ENCODE measurements around the gene STRBP. TPM values are rescaled to one million over a fixed set of nuclear protein-coding genes. Genes with fewer than 3 reads are reported as not detected.

STRBP gene
- total and polyA plus RNA-seq, 2 of the 8 experiments (the other 6 are each of a cell fraction or from before 2014, with no cell fraction given), result 29.7 to 105 TPM

GRCh38 chr9:123187131-123187530 lies 81.3 kb downstream of the STRBP start:
- 91% methylated on average over 1 of the region's 1 CpG; no CpG with 5 or more reads in 1 of the 2 experiments for WGBS, 2 experiments (ENCODE audit: extremely low coverage in 1 of 2, insufficient coverage in 1 of 2, insufficient read length in 1 of 2, insufficient replicate concordance in 2 of 2, low coverage in 1 of 2, low lambda C conversion rate in 2 of 2, missing lambda C conversion rate in 1 of 2)
- no peak overlapping the region for H2BK120ac ChIP-seq (replicated peaks; ENCODE audit: low read depth, low read length)
- no peak overlapping the region for H4K5ac ChIP-seq (ENCODE audit: insufficient read length, low read depth, low read length)
- no peak overlapping the region for H2BK20ac ChIP-seq (ENCODE audit: low read length)
- no peak overlapping the region for H3K14ac ChIP-seq (ENCODE audit: insufficient read length)
- 0 out of 2 replicates have a peak, but pooled peaks cover 2% of the 10 kb centered on the region for H3K79me1 ChIP-seq (ENCODE audit: low read depth, low read length)
- H3K56ac ChIP-seq (replicated peaks; ENCODE audit: insufficient read length, low read depth, low read length), result no peak overlapping the region
- no peaks in the 10 kb centered on the region for H3K36me3 ChIP-seq (ENCODE audit: control insufficient read depth in 2 of 4, insufficient read depth in 4 of 4, low read length in 3 of 4)
- H4K8ac ChIP-seq (ENCODE audit: extremely low read depth, insufficient read depth, low read length), result no peak overlapping the region
- H3K18ac ChIP-seq (ENCODE audit: extremely low read depth, low read length), result no peak overlapping the region
- H4K20me1 ChIP-seq (replicated peaks in 1 of 2; ENCODE audit: control insufficient read depth in 1 of 2, insufficient read depth in 2 of 2, low read length in 2 of 2), result peaks cover 0 to 4% of the 10 kb centered on the region in 2 experiments
- H3K4ac ChIP-seq (replicated peaks; ENCODE audit: insufficient read length, low read depth, low read length), result no peak overlapping the region
- H2AK5ac ChIP-seq (ENCODE audit: low read depth, low read length), result no peak overlapping the region
- H3K9me3 ChIP-seq (ENCODE audit: insufficient read depth in 2 of 2, low read depth in 1 of 2, low read length in 1 of 2), result no peaks in the 10 kb centered on the region
- ChIA-PET POLR2A (ENCODE audit: partially characterized antibody) (interaction anchor here (0.7 kb wide), 1 partner anchor 67 kb away, joined by 3 read pairs; no protein-coding TSS in a partner anchor), CTCF (ENCODE audit: partially characterized antibody) (no interaction called here)
- DNase-seq (ENCODE audit: low read depth in 1 of 2, low spot score in 2 of 2) (no peak), FAIRE-seq (no peak)
- no peak overlapping the region for H4K91ac ChIP-seq (replicated peaks; ENCODE audit: insufficient read length, low read length)
- H3K23me2 ChIP-seq (ENCODE audit: low read depth, low read length), result no peaks in the 10 kb centered on the region
- peaks cover 0 to 8% (median 0%) of the 10 kb centered on the region in 4 experiments; a peak in 3 of 7 replicates for H3K4me1 ChIP-seq (replicated peaks in 1 of 4; ENCODE audit: control insufficient read depth in 3 of 4, insufficient read depth in 4 of 4, low read length in 3 of 4)
- no peak overlapping the region for H2BK5ac ChIP-seq (ENCODE audit: low read depth, low read length)
- H2BK12ac ChIP-seq (ENCODE audit: low read depth, low read length), result no peak overlapping the region
- no peak overlapping the region for H3K4me3 ChIP-seq (ENCODE audit: extremely low read depth in 1 of 4, insufficient read depth in 2 of 4, low read depth in 3 of 4, low read length in 4 of 4)
- H2BK15ac ChIP-seq (ENCODE audit: low read length), result no peak overlapping the region
- H3K27me3 ChIP-seq (replicated peaks in 1 of 4; ENCODE audit: control insufficient read depth in 3 of 4, extremely low read depth in 1 of 4, insufficient read depth in 3 of 4, low read length in 3 of 4), result no peaks in the 10 kb centered on the region
- no peak for TF ChIP-seq CTBP2 (IDR thresholded peaks at IDR 0.05; ENCODE audit: borderline replicate concordance, insufficient read depth, insufficient read length, low read length)
- TF ChIP-seq POLR2A (IDR thresholded peaks at IDR 0.05; ENCODE audit: control extremely low read depth in 1 of 2, low read depth in 2 of 2, low read length in 2 of 2), result no peak
- no peak for TF ChIP-seq HDAC2 (IDR thresholded peaks at IDR 0.05; ENCODE audit: borderline replicate concordance in 1 of 2, low read depth in 2 of 2, low read length in 2 of 2)
- TF ChIP-seq E2F6 (IDR thresholded peaks at IDR 0.05), result no peak
- TF ChIP-seq RBBP5 (IDR thresholded peaks at IDR 0.05; ENCODE audit: borderline replicate concordance, low read depth, low read length), result no peak
- no peak for TF ChIP-seq JUND (IDR thresholded peaks at IDR 0.05; ENCODE audit: low read length)
- no peak for TF ChIP-seq HDAC6 (IDR thresholded peaks at IDR 0.05; ENCODE audit: low read depth, low read length)
- no peak for TF ChIP-seq BRCA1 (IDR thresholded peaks at IDR 0.05; ENCODE audit: low read depth, low read length)
- no peak for TF ChIP-seq SIN3A (conservative IDR thresholded peaks at IDR 0.05 in 1 of 2, IDR thresholded peaks at IDR 0.05 in 1 of 2; ENCODE audit: low read depth in 1 of 2, low read length in 2 of 2)
- no peak overlapping the region for H3K4me2 ChIP-seq (ENCODE audit: insufficient read depth in 1 of 2, low read depth in 2 of 2, low read length in 2 of 2)
- no peak overlapping the region for H3K9ac ChIP-seq (replicated peaks in 1 of 4; ENCODE audit: extremely low read depth in 1 of 4, low read depth in 3 of 4, low read length in 3 of 4)
- H3K27ac ChIP-seq (ENCODE audit: low read depth, low read length), result no peak overlapping the region
- no peak overlapping the region for H3K23ac ChIP-seq (ENCODE audit: insufficient read length)
- no peak overlapping the region for H2AFZ ChIP-seq (ENCODE audit: low read length)
- peaks cover 0 to 51% of the 10 kb centered on the region in 2 experiments; a peak in 2 of 4 replicates for H3K79me2 ChIP-seq (ENCODE audit: control insufficient read depth in 1 of 2, insufficient read depth in 2 of 2, low read length in 2 of 2)

All from H1 (cell line).